IMR-90 (cell line): Measurements from ENCODE around the gene PALM3. TPM values are rescaled to one million over a fixed set of nuclear protein-coding genes. Genes with fewer than 3 reads are reported as not detected.

Experiments
- ATAC-seq: fragments of 200-7000 bp; cut with Tn5 transposase; 2 replicates; pipeline ENCODE4 v1.9.1; 2020; ENCODE audit warnings: low read depth, mild to moderate bottlenecking, moderate library complexity
- BruUV-seq: library from RNA; stranded (reverse); fragments of 400-500 nt; replicated peaks from 2 replicates; lab custom pipeline; 2021; lab: Mats Ljungman, UMichigan
- CTCF ChIA-PET: fragments of 300-600 bp; formaldehyde crosslinking; extraction: SDS; loops from one replicate; lab custom pipeline; 2021; ENCODE audit warnings: antibody characterized with exemption; lab: Yijun Ruan, JAX
- POLR2A ChIA-PET: fragments of 300-600 bp; sonication (Branson Sonifier 250); formaldehyde crosslinking; loops from one replicate; lab custom pipeline; 2022; ENCODE audit warnings: antibody characterized with exemption; ENCODE audit not compliant: unreplicated experiment; lab: Charles Lee
- DNase-seq: peaks from one replicate; pipeline ENCODE4 v3.0.0; 2013
- H2AFZ ChIP-seq: replicated peaks from 2 replicates; pipeline ENCODE3; 2013; ENCODE audit warnings: low read length, mild to moderate bottlenecking; ENCODE audit not compliant: poor library complexity
- H2AK5ac ChIP-seq: 2 replicates; pipeline ENCODE4 v1.6.1; 2013; ENCODE audit warnings: low read depth, low read length, inconsistent platforms
- H2AK9ac ChIP-seq: replicated peaks from 2 replicates; pipeline ENCODE3; 2013; ENCODE audit warnings: mild to moderate bottlenecking, low read depth, low read length, moderate library complexity; ENCODE audit not compliant: poor library complexity
- H2BK120ac ChIP-seq: 2 replicates; pipeline ENCODE4 v1.6.1; 2013; ENCODE audit warnings: low read depth, low read length, inconsistent platforms
- H2BK15ac ChIP-seq: 3 replicates; pipeline ENCODE4 v1.6.1; 2013; ENCODE audit warnings: low read depth, low read length, inconsistent platforms
- H2BK20ac ChIP-seq: 2 replicates; pipeline ENCODE4 v1.6.1; 2013; ENCODE audit warnings: low read depth, mild to moderate bottlenecking, inconsistent platforms, low read length, moderate library complexity
- H2BK5ac ChIP-seq: 2 replicates; pipeline ENCODE4 v1.6.1; 2013; ENCODE audit warnings: mild to moderate bottlenecking, low read depth, low read length, inconsistent platforms; ENCODE audit not compliant: poor library complexity, severe bottlenecking
- H3K14ac ChIP-seq: replicated peaks from 2 replicates; pipeline ENCODE4 v1.6.1; 2013; ENCODE audit warnings: low read depth, low read length, inconsistent platforms
- H3K18ac ChIP-seq: 2 replicates; pipeline ENCODE4 v1.6.1; 2013; ENCODE audit warnings: low read depth, low read length, control low read depth
- H3K23ac ChIP-seq: 2 replicates; pipeline ENCODE4 v1.6.1; 2013; ENCODE audit warnings: low read depth, low read length, inconsistent platforms
- H3K27ac ChIP-seq: 2 replicates; pipeline ENCODE4 v1.5.1; 2013; ENCODE audit warnings: mild to moderate bottlenecking, control low read depth, low read length; ENCODE audit not compliant: insufficient read depth
- H3K27me3 ChIP-seq: 2 replicates; pipeline ENCODE4 v1.6.1; 2013; ENCODE audit warnings: low read length; ENCODE audit not compliant: control insufficient read depth, insufficient read depth
- H3K36me3 ChIP-seq: 2 replicates; pipeline ENCODE4 v1.6.1; 2013; ENCODE audit warnings: low read length, mixed read lengths; ENCODE audit not compliant: control insufficient read depth, insufficient read depth
- H3K4ac ChIP-seq: 2 replicates; pipeline ENCODE4 v1.6.1; 2013; ENCODE audit warnings: low read depth, low read length, inconsistent platforms
- H3K4me1 ChIP-seq: 2 replicates; pipeline ENCODE4 v1.6.1; 2013; ENCODE audit warnings: low read length, mixed read lengths; ENCODE audit not compliant: control insufficient read depth, insufficient read depth
- H3K4me2 ChIP-seq: 2 replicates; pipeline ENCODE4 v1.6.1; 2013; ENCODE audit warnings: low read depth, mild to moderate bottlenecking, control low read depth, low read length, moderate library complexity
- H3K4me3 ChIP-seq: 2 replicates; pipeline ENCODE4 v1.5.1; 2013; ENCODE audit warnings: low read depth, mild to moderate bottlenecking, control low read depth, low read length, moderate library complexity; ENCODE audit not compliant: insufficient read depth
- H3K56ac ChIP-seq: 2 replicates; pipeline ENCODE4 v1.6.1; 2013; ENCODE audit warnings: low read length, inconsistent platforms; ENCODE audit not compliant: insufficient read depth; ENCODE audit errors: extremely low read depth
- H3K79me1 ChIP-seq, 2 experiments: 2 replicates each; pipeline ENCODE4 v1.6.1; 2013; ENCODE audit warnings: low read length in 2 of 2, inconsistent platforms in 1 of 2, low read depth in 1 of 2
- H3K9ac ChIP-seq: 2 replicates; pipeline ENCODE4 v1.6.1; 2013; ENCODE audit warnings: low read depth, low read length, control low read depth
- H3K9me1 ChIP-seq: 2 replicates; pipeline ENCODE4 v1.6.1; 2013; ENCODE audit warnings: low read length, inconsistent platforms; ENCODE audit not compliant: insufficient read depth
- H3K9me3 ChIP-seq: 2 replicates; pipeline ENCODE4 v1.6.1; 2013; ENCODE audit warnings: low read length; ENCODE audit not compliant: control insufficient read depth, insufficient read depth
- H4K20me1 ChIP-seq: 2 replicates; pipeline ENCODE4 v1.6.1; 2013; ENCODE audit warnings: low read length, inconsistent platforms; ENCODE audit not compliant: insufficient read depth
- H4K5ac ChIP-seq: 2 replicates; pipeline ENCODE4 v1.6.1; 2013; ENCODE audit warnings: mild to moderate bottlenecking, low read depth, low read length, control low read depth
- H4K8ac ChIP-seq, 2 experiments: 2 replicates each; pipeline ENCODE4 v1.6.1; 2013; ENCODE audit warnings: low read depth in 2 of 2, low read length in 2 of 2, control low read depth in 1 of 2, inconsistent platforms in 1 of 2
- H4K91ac ChIP-seq: 2 replicates; pipeline ENCODE4 v1.6.1; 2013; ENCODE audit warnings: low read depth, low read length, inconsistent platforms; ENCODE audit not compliant: insufficient read depth
- BHLHE40 ChIP-seq: fragments of 150-350 bp; IDR thresholded peaks from 2 replicates; pipeline ENCODE4 v1.6.1; 2016; ENCODE audit warnings: mild to moderate bottlenecking, low read depth, low read length
- CEBPB ChIP-seq: IDR thresholded peaks from 2 replicates; pipeline ENCODE4 v1.6.1; 2012; ENCODE audit warnings: low read depth, low read length, improper control_type of control experiment
- CHD1 ChIP-seq: IDR thresholded peaks from 2 replicates; pipeline ENCODE4 v1.6.1; 2012; ENCODE audit warnings: low read depth, low read length, improper control_type of control experiment
- CTCF ChIP-seq: conservative IDR thresholded peaks from 2 replicates; pipeline ENCODE4 v1.5.1; 2012; ENCODE audit warnings: mild to moderate bottlenecking, low read depth, low read length, improper control_type of control experiment
- MAFK ChIP-seq: IDR thresholded peaks from 2 replicates; pipeline ENCODE4 v1.6.1; 2012; ENCODE audit warnings: low read depth, low read length, improper control_type of control experiment
- MAZ ChIP-seq: IDR thresholded peaks from 2 replicates; pipeline ENCODE4 v1.6.1; 2012; ENCODE audit warnings: low read depth, mild to moderate bottlenecking, low read length, improper control_type of control experiment, moderate library complexity, borderline replicate concordance
- MXI1 ChIP-seq: IDR thresholded peaks from 2 replicates; pipeline ENCODE4 v1.6.1; 2012; ENCODE audit warnings: low read depth, mild to moderate bottlenecking, low read length, moderate library complexity, borderline replicate concordance
- NFE2L2 ChIP-seq: fragments of 150-350 bp; IDR thresholded peaks from 2 replicates; pipeline ENCODE4 v1.6.1; 2016; ENCODE audit warnings: low read depth, mild to moderate bottlenecking, low read length
- POLR2A ChIP-seq: IDR thresholded peaks from 2 replicates; pipeline ENCODE4 v1.6.1; 2012; ENCODE audit warnings: mild to moderate bottlenecking, low read depth, low read length
- RAD21 ChIP-seq: IDR thresholded peaks from 2 replicates; pipeline ENCODE4 v1.6.1; 2012; ENCODE audit warnings: low read length, improper control_type of control experiment
- RCOR1 ChIP-seq: IDR thresholded peaks from 2 replicates; pipeline ENCODE4 v1.6.1; 2012; ENCODE audit warnings: mild to moderate bottlenecking, low read length, improper control_type of control experiment; ENCODE audit not compliant: insufficient replicate concordance
- RFX5 ChIP-seq: IDR thresholded peaks from 2 replicates; pipeline ENCODE4 v1.8.0; 2012; ENCODE audit warnings: low read depth, mild to moderate bottlenecking, low read length, moderate library complexity
- USF2 ChIP-seq: fragments of 150-350 bp; IDR thresholded peaks from 2 replicates; pipeline ENCODE4 v1.6.1; 2017; ENCODE audit warnings: mild to moderate bottlenecking, antibody characterized with exemption, low read length, low read depth
- WGBS, 2 experiments: methylation state at CpG; one replicate each; pipeline versions ENCODE4 v1.1.5 to v1.1.7; 2013; ENCODE audit warnings: missing lambda C conversion rate in 2 of 2; ENCODE audit not compliant: insufficient read length in 1 of 2; ENCODE audit errors: extremely low coverage in 2 of 2; 5-methylcytosine and 5-hydroxymethylcytosine counted together
- dilution Hi-C: fragments of 300-500 bp; cut with HindIII; formaldehyde crosslinking; loops from one replicate; pipeline ENCODE4 v1.14.3; 2018; ENCODE audit warnings: low sequenced_read_pairs; ENCODE audit not compliant: unreplicated experiment
- in situ Hi-C: fragments of 300-500 bp; cut with MboI; formaldehyde crosslinking; loops from 3 replicates; pipeline ENCODE4 v1.14.3; 2019; ENCODE audit warnings: low sequenced_read_pairs, inconsistent platforms, mixed read lengths
- intact Hi-C: fragments of 100-400 bp; cut with micrococcal nuclease; formaldehyde crosslinking; loops from 2 replicates; pipeline ENCODE4 v1.10.0; 2022
- polyA plus RNA-seq, 3 experiments: library from polyadenylated mRNA; depleted of rRNA; stranded (reverse); fragments of >200 nt; gene quantifications; 2 replicates each; pipeline ENCODE4 v1.2.3, GENCODE V29; 2012; ENCODE audit warnings: low replicate concordance in 1 of 3
- total RNA-seq: library from RNA; depleted of rRNA; stranded (reverse); fragments of >200 nt; gene quantifications from 2 replicates; pipeline ENCODE4 v1.2.3, GENCODE V29; 2012

The PALM3 gene
- total and polyA plus RNA-seq, 2 of the 4 experiments (the other 2 are of a cell fraction): 0.18 to 0.84 TPM

GRCh38 chr19:14088634-14089411 is 26.9 kb upstream of the PALM3 start:
- BruUV-seq: no TSS peak
- no peak for TF ChIP-seq POLR2A
- no peak for TF ChIP-seq USF2
- no peak for TF ChIP-seq MAZ
- no peak for TF ChIP-seq RFX5
- TF ChIP-seq CTCF: no peak
- no peak for TF ChIP-seq RCOR1
- TF ChIP-seq MAFK: no peak
- no peak for TF ChIP-seq BHLHE40
- no peak for TF ChIP-seq CHD1
- TF ChIP-seq NFE2L2: no peak
- TF ChIP-seq MXI1: no peak
- TF ChIP-seq CEBPB: no peak
- TF ChIP-seq RAD21: no peak
- no peak overlapping the region for H2BK5ac ChIP-seq
- no peak overlapping the region for H2AFZ ChIP-seq
- peak overlapping the region; percentile 23; the same call in 1 of the 2 replicates for H3K9ac ChIP-seq
- H4K91ac ChIP-seq: no peak overlapping the region
- 82% methylated on average over 15 of the region's 30 CpGs; no CpG with 5 or more reads in 1 of the 2 experiments for WGBS, 2 experiments
- peak overlapping the region; percentile 75 for H2AK9ac ChIP-seq
- no peak overlapping the region for H2BK15ac ChIP-seq
- ChIA-PET POLR2A (no interaction called here), CTCF (no interaction called here)
- H3K4me1 ChIP-seq: no peaks in the 10 kb centered on the region
- peak overlapping the region; percentile 63 for H3K4me2 ChIP-seq
- DNase-seq (no peak), ATAC-seq (no peak)
- peak overlapping the region; percentile 16; the same call in 1 of the 2 replicates for H3K56ac ChIP-seq
- H2BK20ac ChIP-seq: no peak overlapping the region
- no peak overlapping the region for H4K8ac ChIP-seq
- H2BK120ac ChIP-seq: no peak overlapping the region
- peaks cover 7% of the 10 kb centered on the region for H4K20me1 ChIP-seq
- H3K4ac ChIP-seq: no peak overlapping the region
- H3K18ac ChIP-seq: no peak overlapping the region
- H3K14ac ChIP-seq: 0 out of 2 replicates have a peak overlapping the region, but pooled peaks have one; percentile 70
- H2AK5ac ChIP-seq: peak overlapping the region; percentile 37; the same call in 1 of the 2 replicates
- peak overlapping the region; percentile 80; the same call in 1 of the 2 replicates for H3K23ac ChIP-seq
- H3K79me1 ChIP-seq: peaks cover 0 to 6% of the 10 kb centered on the region in 2 experiments; a peak in 2 of 4 replicates
- no peaks in the 10 kb centered on the region for H3K27me3 ChIP-seq
- in situ Hi-C loops: loop anchor here (25.0 kb wide), 1 partner anchor 327 kb away; the partner anchor contains the start of genes C19orf53 and MRI1
- no peak overlapping the region for H3K27ac ChIP-seq
- H3K9me3 ChIP-seq: peaks cover 8% of the 10 kb centered on the region
- intact Hi-C loops: no loop called here
- no peaks in the 10 kb centered on the region for H3K9me1 ChIP-seq
- peak overlapping the region; percentile 62 for H3K4me3 ChIP-seq
- no peak overlapping the region for H4K5ac ChIP-seq
- peaks cover 12% of the 10 kb centered on the region for H3K36me3 ChIP-seq
- dilution Hi-C loops: no loop called here
